Measurements from ENCODE around the gene SCFD2. TPM values are rescaled to one million over a fixed set of nuclear protein-coding genes. Genes with fewer than 3 reads are reported as not detected.
"Not testable (repeated sequence)": the region's sequence is repeated elsewhere in the genome, so short reads cannot be mapped to it uniquely, and the experiment has no call there.

Gene SCFD2
- polyA plus RNA-seq, 4 donors: 2.2 to 8.4 (median 5.6) TPM

GRCh38 chr4:52995360-52996030 is 370.4 kb downstream of the SCFD2 start:
- Histone ChIP-seq H3K9me3 (ENCODE audit: control insufficient read depth in 2 of 2, insufficient read depth in 1 of 2, low read depth in 1 of 2, low read length in 1 of 2) (peaks cover 0 to 5% of the 10 kb centered on the region in 2 donors), H3K36me3 (ENCODE audit: control insufficient read depth in 3 of 3, insufficient read depth in 2 of 3, low read depth in 1 of 3, low read length in 3 of 3) (no peaks in the 10 kb centered on the region), H3K4me3 (ENCODE audit: low read depth in 1 of 3, low read length in 3 of 3) (no peak overlapping the region), H3K27me3 (ENCODE audit: control insufficient read depth in 3 of 3, insufficient read depth in 3 of 3, low read length in 3 of 3) (no peaks in the 10 kb centered on the region), H3K27ac (ENCODE audit: low read depth in 1 of 3, low read length in 2 of 3) (peak overlapping the region in 1 of 3 donors; percentile 28), H3K4me1 (ENCODE audit: control insufficient read depth in 3 of 3, insufficient read depth in 2 of 3, low read depth in 1 of 3, low read length in 2 of 3) (peaks cover 0 to 8% (median 4%) of the 10 kb centered on the region in 3 donors)
- 86 to 92% (median 92%) methylated on average over 5 of the region's 5 CpGs for WGBS, 3 donors
- FAIRE-seq (no peak), DNase-seq (no peak)

- no peaks in the 10 kb centered on the region for H3K36me3 ChIP-seq (ENCODE audit: control insufficient read depth in 3 of 3, insufficient read depth in 2 of 3, low read depth in 1 of 3, low read length in 3 of 3)
- no peak overlapping the region for H3K27ac ChIP-seq (ENCODE audit: low read depth in 1 of 3, low read length in 2 of 3)
- no peak overlapping the region for H3K4me3 ChIP-seq (ENCODE audit: low read depth in 1 of 3, low read length in 3 of 3)
- H3K9me3 ChIP-seq (ENCODE audit: control insufficient read depth in 2 of 2, insufficient read depth in 1 of 2, low read depth in 1 of 2, low read length in 1 of 2): peaks cover 0 to 5% of the 10 kb centered on the region in 2 donors
- WGBS, 3 donors: 92 to 97% (median 96%) methylated on average over 4 of the region's 4 CpGs
- no peak for DNase-seq
- peaks cover 0 to 8% (median 4%) of the 10 kb centered on the region in 3 donors for H3K4me1 ChIP-seq (ENCODE audit: control insufficient read depth in 3 of 3, insufficient read depth in 2 of 3, low read depth in 1 of 3, low read length in 2 of 3)
- FAIRE-seq: no peak
- H3K27me3 ChIP-seq (ENCODE audit: control insufficient read depth in 3 of 3, insufficient read depth in 3 of 3, low read length in 3 of 3): no peaks in the 10 kb centered on the region
Observed at GRCh38 chr4:52994567-52994966, 371.3 kb downstream of the SCFD2 start.

GRCh38 chr4:52993771-52994170 is 372.1 kb downstream of the SCFD2 start:
- no peak for FAIRE-seq
- Histone ChIP-seq H3K27me3 (ENCODE audit: control insufficient read depth in 3 of 3, insufficient read depth in 3 of 3, low read length in 3 of 3) (no peaks in the 10 kb centered on the region), H3K27ac (ENCODE audit: low read depth in 1 of 3, low read length in 2 of 3) (no peak overlapping the region), H3K4me1 (ENCODE audit: control insufficient read depth in 3 of 3, insufficient read depth in 2 of 3, low read depth in 1 of 3, low read length in 2 of 3) (peaks cover 0 to 8% (median 4%) of the 10 kb centered on the region in 3 donors), H3K4me3 (ENCODE audit: low read depth in 1 of 3, low read length in 3 of 3) (no peak overlapping the region), H3K9me3 (ENCODE audit: control insufficient read depth in 2 of 2, insufficient read depth in 1 of 2, low read depth in 1 of 2, low read length in 1 of 2) (peaks cover 0 to 5% of the 10 kb centered on the region in 2 donors), H3K36me3 (ENCODE audit: control insufficient read depth in 3 of 3, insufficient read depth in 2 of 3, low read depth in 1 of 3, low read length in 3 of 3) (no peaks in the 10 kb centered on the region)
- no peak for DNase-seq
- 90 to 95% (median 91%) methylated on average over 6 of the region's 6 CpGs for WGBS, 3 donors

- FAIRE-seq; H3K27me3 ChIP-seq (ENCODE audit: control insufficient read depth in 3 of 3, insufficient read depth in 3 of 3, low read length in 3 of 3); H3K4me1 ChIP-seq (ENCODE audit: control insufficient read depth in 3 of 3, insufficient read depth in 2 of 3, low read depth in 1 of 3, low read length in 2 of 3); H3K36me3 ChIP-seq (ENCODE audit: control insufficient read depth in 3 of 3, insufficient read depth in 2 of 3, low read depth in 1 of 3, low read length in 3 of 3); H3K27ac ChIP-seq (ENCODE audit: low read depth in 1 of 3, low read length in 2 of 3); H3K9me3 ChIP-seq (ENCODE audit: control insufficient read depth in 2 of 2, insufficient read depth in 1 of 2, low read depth in 1 of 2, low read length in 1 of 2); H3K4me3 ChIP-seq (ENCODE audit: low read depth in 1 of 3, low read length in 3 of 3); DNase-seq: not testable (repeated sequence)
- WGBS, 3 donors: 96 to 97% (median 96%) methylated on average over 22 to 27 of the region's 27 CpGs
Observed at GRCh38 chr4:52992551-52992950, 373.3 kb downstream of the SCFD2 start.

- H3K4me3 ChIP-seq (ENCODE audit: low read depth in 1 of 3, low read length in 3 of 3): no peak overlapping the region
- H3K27me3 ChIP-seq (ENCODE audit: control insufficient read depth in 3 of 3, insufficient read depth in 3 of 3, low read length in 3 of 3): no peaks in the 10 kb centered on the region
- no peaks in the 10 kb centered on the region for H3K36me3 ChIP-seq (ENCODE audit: control insufficient read depth in 3 of 3, insufficient read depth in 2 of 3, low read depth in 1 of 3, low read length in 3 of 3)
- H3K27ac ChIP-seq (ENCODE audit: low read depth in 1 of 3, low read length in 2 of 3): no peak overlapping the region
- peaks cover 0 to 5% of the 10 kb centered on the region in 2 donors for H3K9me3 ChIP-seq (ENCODE audit: control insufficient read depth in 2 of 2, insufficient read depth in 1 of 2, low read depth in 1 of 2, low read length in 1 of 2)
- no peak for DNase-seq
- peaks cover 0 to under 1% (median 0%) of the 10 kb centered on the region in 3 donors for H3K4me1 ChIP-seq (ENCODE audit: control insufficient read depth in 3 of 3, insufficient read depth in 2 of 3, low read depth in 1 of 3, low read length in 2 of 3)
- FAIRE-seq: no peak
Observed at GRCh38 chr4:52991472-52991871, 374.4 kb downstream of the SCFD2 start.

GRCh38 chr4:52990706-52991105 is 375.2 kb downstream of the SCFD2 start:
- FAIRE-seq (no peak), DNase-seq (no peak)
- H3K4me1 ChIP-seq (ENCODE audit: control insufficient read depth in 3 of 3, insufficient read depth in 2 of 3, low read depth in 1 of 3, low read length in 2 of 3): no peaks in the 10 kb centered on the region
- H3K27me3 ChIP-seq (ENCODE audit: control insufficient read depth in 3 of 3, insufficient read depth in 3 of 3, low read length in 3 of 3): no peaks in the 10 kb centered on the region
- H3K9me3 ChIP-seq (ENCODE audit: control insufficient read depth in 2 of 2, insufficient read depth in 1 of 2, low read depth in 1 of 2, low read length in 1 of 2): peaks cover 0 to 5% of the 10 kb centered on the region in 2 donors
- WGBS, 3 donors: 96 to 100% (median 98%) methylated on average over 1 of the region's 1 CpG
- H3K4me3 ChIP-seq (ENCODE audit: low read depth in 1 of 3, low read length in 3 of 3): no peak overlapping the region
- no peaks in the 10 kb centered on the region for H3K36me3 ChIP-seq (ENCODE audit: control insufficient read depth in 3 of 3, insufficient read depth in 2 of 3, low read depth in 1 of 3, low read length in 3 of 3)
- H3K27ac ChIP-seq (ENCODE audit: low read depth in 1 of 3, low read length in 2 of 3): no peak overlapping the region

GRCh38 chr4:52989865-52990264 is 376.0 kb downstream of the SCFD2 start:
- H3K27ac ChIP-seq (ENCODE audit: low read depth in 1 of 3, low read length in 2 of 3): no peak overlapping the region
- FAIRE-seq: no peak
- no peaks in the 10 kb centered on the region for H3K36me3 ChIP-seq (ENCODE audit: control insufficient read depth in 3 of 3, insufficient read depth in 2 of 3, low read depth in 1 of 3, low read length in 3 of 3)
- H3K27me3 ChIP-seq (ENCODE audit: control insufficient read depth in 3 of 3, insufficient read depth in 3 of 3, low read length in 3 of 3): no peaks in the 10 kb centered on the region
- DNase-seq: no peak
- H3K9me3 ChIP-seq (ENCODE audit: control insufficient read depth in 2 of 2, insufficient read depth in 1 of 2, low read depth in 1 of 2, low read length in 1 of 2): peaks cover 0 to 5% of the 10 kb centered on the region in 2 donors
- H3K4me3 ChIP-seq (ENCODE audit: low read depth in 1 of 3, low read length in 3 of 3): no peak overlapping the region
- WGBS, 3 donors: 65 to 76% (median 69%) methylated on average over 3 of the region's 3 CpGs
- H3K4me1 ChIP-seq (ENCODE audit: control insufficient read depth in 3 of 3, insufficient read depth in 2 of 3, low read depth in 1 of 3, low read length in 2 of 3): no peaks in the 10 kb centered on the region

- FAIRE-seq (no peak), DNase-seq (no peak)
- Histone ChIP-seq H3K27ac (ENCODE audit: low read depth in 1 of 3, low read length in 2 of 3) (no peak overlapping the region), H3K27me3 (ENCODE audit: control insufficient read depth in 3 of 3, insufficient read depth in 3 of 3, low read length in 3 of 3) (no peaks in the 10 kb centered on the region), H3K4me3 (ENCODE audit: low read depth in 1 of 3, low read length in 3 of 3) (no peak overlapping the region), H3K9me3 (ENCODE audit: control insufficient read depth in 2 of 2, insufficient read depth in 1 of 2, low read depth in 1 of 2, low read length in 1 of 2) (peaks cover 0 to 3% of the 10 kb centered on the region in 2 donors), H3K4me1 (ENCODE audit: control insufficient read depth in 3 of 3, insufficient read depth in 2 of 3, low read depth in 1 of 3, low read length in 2 of 3) (no peaks in the 10 kb centered on the region), H3K36me3 (ENCODE audit: control insufficient read depth in 3 of 3, insufficient read depth in 2 of 3, low read depth in 1 of 3, low read length in 3 of 3) (no peaks in the 10 kb centered on the region)
- 87 to 92% (median 89%) methylated on average over 5 of the region's 5 CpGs for WGBS, 3 donors
Observed at GRCh38 chr4:52987392-52988056, 378.3 kb downstream of the SCFD2 start.

Data from small intestine (tissue), 7 donors.